Transverse colon (tissue), 4 donors: ENCODE data around the gene PQBP1.

Source experiments
- EP300 ChIP-seq: sonication (generic); formaldehyde crosslinking; IDR thresholded peaks from one replicate; pipeline ENCODE4 v1.6.1; 2017; ENCODE audit warnings: antibody characterized with exemption, low read depth
- POLR2A ChIP-seq: fragments of 450-650 bp; IDR thresholded peaks from one replicate; pipeline ENCODE4 v1.6.1; 2016; ENCODE audit warnings: antibody characterized with exemption, mild to moderate bottlenecking, moderate library complexity
- POLR2AphosphoS5 ChIP-seq, 3 donors: sonication (generic); formaldehyde crosslinking; IDR thresholded peaks; one replicate each; pipeline ENCODE4 v1.6.1; 2016; ENCODE audit warnings: antibody characterized with exemption in 3 of 3
- TF ChIP-seq, protein P1 (sequence below), 5 experiments: fragments of 200-600 bp in 3 of 5; fragments of 450-650 bp in 2 of 5; sonication (generic) in 3 of 5; IDR thresholded peaks; 1 replicate in 2 of 5; 2 replicates in 3 of 5; pipeline ENCODE4 v1.5.1; 2016 to 2017; ENCODE audit warnings: antibody characterized with exemption in 5 of 5, inconsistent platforms in 3 of 5, mild to moderate bottlenecking in 2 of 5, moderate library complexity in 1 of 5

GRCh38 chrX:48890934-48891401, 6.8 kb upstream of the PQBP1 start:
- TF ChIP-seq, protein P1, sequence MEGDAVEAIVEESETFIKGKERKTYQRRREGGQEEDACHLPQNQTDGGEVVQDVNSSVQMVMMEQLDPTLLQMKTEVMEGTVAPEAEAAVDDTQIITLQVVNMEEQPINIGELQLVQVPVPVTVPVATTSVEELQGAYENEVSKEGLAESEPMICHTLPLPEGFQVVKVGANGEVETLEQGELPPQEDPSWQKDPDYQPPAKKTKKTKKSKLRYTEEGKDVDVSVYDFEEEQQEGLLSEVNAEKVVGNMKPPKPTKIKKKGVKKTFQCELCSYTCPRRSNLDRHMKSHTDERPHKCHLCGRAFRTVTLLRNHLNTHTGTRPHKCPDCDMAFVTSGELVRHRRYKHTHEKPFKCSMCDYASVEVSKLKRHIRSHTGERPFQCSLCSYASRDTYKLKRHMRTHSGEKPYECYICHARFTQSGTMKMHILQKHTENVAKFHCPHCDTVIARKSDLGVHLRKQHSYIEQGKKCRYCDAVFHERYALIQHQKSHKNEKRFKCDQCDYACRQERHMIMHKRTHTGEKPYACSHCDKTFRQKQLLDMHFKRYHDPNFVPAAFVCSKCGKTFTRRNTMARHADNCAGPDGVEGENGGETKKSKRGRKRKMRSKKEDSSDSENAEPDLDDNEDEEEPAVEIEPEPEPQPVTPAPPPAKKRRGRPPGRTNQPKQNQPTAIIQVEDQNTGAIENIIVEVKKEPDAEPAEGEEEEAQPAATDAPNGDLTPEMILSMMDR (IDR thresholded peaks at IDR 0.05), result no peak
- TF ChIP-seq POLR2A (no peak), POLR2AphosphoS5 (IDR thresholded peaks at IDR 0.05) (no peak), EP300 (no peak)
